Measurements from ENCODE around the gene AIPL1. TPM values are rescaled to one million over a fixed set of nuclear protein-coding genes. Genes with fewer than 3 reads are reported as not detected.

AIPL1 gene
- total RNA-seq, 3 donors from 2014 or later (not counting 1 experiment from before 2014, with no cell fraction given), result not detected

DNA sequence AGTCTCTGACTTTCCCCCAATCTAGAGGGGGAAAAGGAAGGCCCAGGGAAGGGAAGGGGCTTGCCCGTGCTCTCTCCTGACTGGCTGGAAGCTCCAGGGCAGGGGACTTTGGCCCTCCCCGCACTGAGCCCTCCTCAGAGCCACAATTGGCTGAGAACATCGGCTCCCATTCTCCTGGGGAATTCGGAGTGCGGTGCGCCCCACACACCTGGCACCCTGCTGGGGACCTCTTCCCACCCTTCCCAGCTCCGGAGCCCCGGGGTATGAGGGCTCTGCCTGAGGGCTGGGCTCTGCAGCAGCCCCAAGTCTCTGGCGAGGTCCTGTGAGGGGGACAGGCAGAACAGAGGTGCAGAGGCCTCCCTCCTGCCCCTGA lies 45.4 kb upstream of the AIPL1 start:
- Mint-ChIP-seq H3K27ac (no peak overlapping the region), H3K4me1 (no peaks in the 10 kb centered on the region), H3K4me3 (no peak overlapping the region), H3K36me3 (no peaks in the 10 kb centered on the region), H3K9me3 (no peaks in the 10 kb centered on the region), H3K27me3 (ENCODE audit: low read depth in 2 of 2) (no peaks in the 10 kb centered on the region)
- intact Hi-C loops (cut with micrococcal nuclease), result no loop called here
- Histone ChIP-seq H3K9me3 (ENCODE audit: control insufficient read depth, insufficient read depth, low read length) (no peaks in the 10 kb centered on the region), H3K27ac (ENCODE audit: low read length) (no peak overlapping the region), H3K27me3 (ENCODE audit: control insufficient read depth, insufficient read depth, low read length) (no peaks in the 10 kb centered on the region), H3K4me3 (ENCODE audit: low read length) (no peak overlapping the region), H3K4me1 (ENCODE audit: control insufficient read depth, insufficient read depth, low read length) (no peaks in the 10 kb centered on the region), H3K36me3 (ENCODE audit: control insufficient read depth, insufficient read depth, low read length) (no peaks in the 10 kb centered on the region)
- TF ChIP-seq, protein P1, sequence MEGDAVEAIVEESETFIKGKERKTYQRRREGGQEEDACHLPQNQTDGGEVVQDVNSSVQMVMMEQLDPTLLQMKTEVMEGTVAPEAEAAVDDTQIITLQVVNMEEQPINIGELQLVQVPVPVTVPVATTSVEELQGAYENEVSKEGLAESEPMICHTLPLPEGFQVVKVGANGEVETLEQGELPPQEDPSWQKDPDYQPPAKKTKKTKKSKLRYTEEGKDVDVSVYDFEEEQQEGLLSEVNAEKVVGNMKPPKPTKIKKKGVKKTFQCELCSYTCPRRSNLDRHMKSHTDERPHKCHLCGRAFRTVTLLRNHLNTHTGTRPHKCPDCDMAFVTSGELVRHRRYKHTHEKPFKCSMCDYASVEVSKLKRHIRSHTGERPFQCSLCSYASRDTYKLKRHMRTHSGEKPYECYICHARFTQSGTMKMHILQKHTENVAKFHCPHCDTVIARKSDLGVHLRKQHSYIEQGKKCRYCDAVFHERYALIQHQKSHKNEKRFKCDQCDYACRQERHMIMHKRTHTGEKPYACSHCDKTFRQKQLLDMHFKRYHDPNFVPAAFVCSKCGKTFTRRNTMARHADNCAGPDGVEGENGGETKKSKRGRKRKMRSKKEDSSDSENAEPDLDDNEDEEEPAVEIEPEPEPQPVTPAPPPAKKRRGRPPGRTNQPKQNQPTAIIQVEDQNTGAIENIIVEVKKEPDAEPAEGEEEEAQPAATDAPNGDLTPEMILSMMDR (IDR thresholded peaks at IDR 0.05), result no peak
- no peak for ATAC-seq
- no peak for DNase-seq
- WGBS (ENCODE audit: insufficient coverage), result 74% methylated on average over 9 of the region's 9 CpGs

DNA sequence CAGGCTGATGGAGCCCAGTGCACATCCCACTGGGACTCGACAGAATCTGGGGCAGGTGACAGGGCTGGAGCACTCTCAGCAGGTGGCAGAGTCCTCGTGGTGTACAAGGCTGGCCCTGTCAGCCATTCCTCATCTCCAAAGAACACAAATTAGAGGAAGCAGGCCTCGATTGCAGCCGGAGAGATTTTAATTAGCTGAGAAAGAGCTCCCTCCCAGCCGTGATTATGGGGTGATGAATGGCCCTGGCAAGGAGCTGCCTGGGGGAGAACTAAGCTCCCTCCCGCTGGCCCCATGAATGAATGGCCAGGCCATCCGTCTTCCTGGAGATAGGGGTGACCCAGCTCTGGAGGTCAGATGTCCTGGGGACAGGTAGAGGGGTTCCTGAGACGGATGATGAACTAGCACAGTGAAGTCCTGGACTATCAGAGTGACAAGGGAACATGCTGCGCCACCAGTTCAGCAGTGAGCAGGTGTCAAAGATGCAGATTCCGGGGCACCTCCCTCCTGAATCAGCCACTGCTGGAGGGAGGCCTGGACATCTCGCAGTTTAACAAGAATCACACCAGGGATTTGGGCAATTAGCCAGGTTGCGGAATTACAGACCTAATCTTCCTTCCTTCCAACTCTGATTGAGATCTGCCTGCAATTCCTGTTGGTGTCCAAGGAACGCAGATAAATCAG lies 44.8 kb upstream of the AIPL1 start:
- WGBS (ENCODE audit: insufficient coverage), result 82% methylated on average over 13 of the region's 13 CpGs
- H3K9me3 ChIP-seq (ENCODE audit: control insufficient read depth, insufficient read depth, low read length), result no peaks in the 10 kb centered on the region
- H3K27me3 Mint-ChIP-seq (ENCODE audit: low read depth in 2 of 2), result no peaks in the 10 kb centered on the region
- no peaks in the 10 kb centered on the region for H3K9me3 Mint-ChIP-seq
- intact Hi-C loops (cut with micrococcal nuclease), result loop anchor here (10.0 kb wide), 1 partner anchor 525 kb away; no protein-coding TSS in a partner anchor
- no peaks in the 10 kb centered on the region for H3K4me1 ChIP-seq (ENCODE audit: control insufficient read depth, insufficient read depth, low read length)
- ATAC-seq (no peak), DNase-seq (no peak)
- TF ChIP-seq, protein P1 (IDR thresholded peaks at IDR 0.05), result no peak
- H3K4me3 ChIP-seq (ENCODE audit: low read length), result no peak overlapping the region
- H3K27me3 ChIP-seq (ENCODE audit: control insufficient read depth, insufficient read depth, low read length), result no peaks in the 10 kb centered on the region
- no peak overlapping the region for H3K27ac ChIP-seq (ENCODE audit: low read length)
- H3K36me3 Mint-ChIP-seq, result no peaks in the 10 kb centered on the region
- H3K27ac Mint-ChIP-seq, result no peak overlapping the region
- H3K4me3 Mint-ChIP-seq, result no peak overlapping the region
- H3K36me3 ChIP-seq (ENCODE audit: control insufficient read depth, insufficient read depth, low read length), result no peaks in the 10 kb centered on the region
- H3K4me1 Mint-ChIP-seq, result no peaks in the 10 kb centered on the region

DNA sequence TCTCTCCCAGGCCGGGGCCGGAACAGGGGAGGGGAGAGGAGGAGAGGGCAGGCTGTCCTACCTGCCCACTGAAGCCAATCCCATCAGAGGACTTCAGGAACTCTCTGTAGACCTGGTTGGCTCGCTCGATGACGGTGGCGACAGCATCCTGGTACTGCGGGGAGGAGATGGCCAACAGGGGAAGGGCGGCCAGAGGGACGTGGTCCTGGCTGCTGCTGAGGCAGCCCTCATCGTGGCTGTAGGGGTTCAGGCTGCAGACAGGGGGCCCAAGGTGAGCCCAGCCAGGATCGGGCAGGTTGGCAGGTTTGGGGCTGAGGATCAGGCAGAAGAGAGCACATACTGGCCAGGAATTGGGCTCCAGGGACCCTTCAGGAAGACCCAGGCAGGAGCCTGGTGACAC lies 43.6 kb upstream of the AIPL1 start:
- no peaks in the 10 kb centered on the region for H3K9me3 Mint-ChIP-seq
- H3K4me1 ChIP-seq (ENCODE audit: control insufficient read depth, insufficient read depth, low read length), result no peaks in the 10 kb centered on the region
- no peaks in the 10 kb centered on the region for H3K4me1 Mint-ChIP-seq
- DNase-seq (no peak), ATAC-seq (no peak)
- H3K36me3 Mint-ChIP-seq, result no peaks in the 10 kb centered on the region
- TF ChIP-seq, protein P1 (IDR thresholded peaks at IDR 0.05), result no peak
- no peak overlapping the region for H3K4me3 ChIP-seq (ENCODE audit: low read length)
- WGBS (ENCODE audit: insufficient coverage), result 86% methylated on average over 11 of the region's 11 CpGs
- no peak overlapping the region for H3K27ac Mint-ChIP-seq
- no peak overlapping the region for H3K4me3 Mint-ChIP-seq
- no peaks in the 10 kb centered on the region for H3K27me3 ChIP-seq (ENCODE audit: control insufficient read depth, insufficient read depth, low read length)
- no peaks in the 10 kb centered on the region for H3K27me3 Mint-ChIP-seq (ENCODE audit: low read depth in 2 of 2)
- no peak overlapping the region for H3K27ac ChIP-seq (ENCODE audit: low read length)
- no peaks in the 10 kb centered on the region for H3K9me3 ChIP-seq (ENCODE audit: control insufficient read depth, insufficient read depth, low read length)
- H3K36me3 ChIP-seq (ENCODE audit: control insufficient read depth, insufficient read depth, low read length), result no peaks in the 10 kb centered on the region
- intact Hi-C loops (cut with micrococcal nuclease), result loop anchor here (10.0 kb wide), 1 partner anchor 526 kb away; no protein-coding TSS in a partner anchor

Measured in natural killer cell (primary cell).